GOT3 (cell line): ENCODE data around the gene GPX4.

ENCODE experiments used
- DNase-seq: peaks from one replicate; lab custom pipeline; 2025; ENCODE audit warnings: mixed read lengths; lab: John Stamatoyannopoulos, UW

GPX4 gene

GRCh38 chr19:1084024-1084868 lies 19.5 kb upstream of the GPX4 start:
- DNase-seq: no peak

GRCh38 chr19:1085053-1085658 lies 18.6 kb upstream of the GPX4 start:
- DNase-seq: no peak

GRCh38 chr19:1085676-1086442 lies 17.9 kb upstream of the GPX4 start:
- DNase-seq: no peak

- no peak for DNase-seq
Observed at GRCh38 chr19:1086613-1087012, 17.2 kb upstream of the GPX4 start.

GRCh38 chr19:1087813-1088415 lies 15.9 kb upstream of the GPX4 start:
- no peak for DNase-seq

GRCh38 chr19:1088416-1089010 lies 15.3 kb upstream of the GPX4 start:
- no peak for DNase-seq

GRCh38 chr19:1089126-1089771 lies 14.5 kb upstream of the GPX4 start:
- DNase-seq: no peak

GRCh38 chr19:1089891-1090290 lies 13.9 kb upstream of the GPX4 start:
- no peak for DNase-seq

GRCh38 chr19:1090731-1091543 lies 12.9 kb upstream of the GPX4 start:
- no peak for DNase-seq

- DNase-seq: no peak
Observed at GRCh38 chr19:1091544-1092175, 12.1 kb upstream of the GPX4 start.

- DNase-seq: no peak
Observed at GRCh38 chr19:1093330-1093729, 10.5 kb upstream of the GPX4 start.

- no peak for DNase-seq
Observed at GRCh38 chr19:1093811-1094553, 9.8 kb upstream of the GPX4 start.

- DNase-seq: no peak
Observed at GRCh38 chr19:1094655-1094977, 9.2 kb upstream of the GPX4 start.

- peak; percentile 90 for DNase-seq
Observed at GRCh38 chr19:1094978-1095701, 8.7 kb upstream of the GPX4 start, which contains the start of gene POLR2E. Gene POLR2E (minus strand): TSS chr19:1095375. CDS start chr19:1095315, 60 bp downstream.

- DNase-seq: no peak
Observed at GRCh38 chr19:1097810-1098176, 6.0 kb upstream of the GPX4 start.

GRCh38 chr19:1098177-1099051 lies 5.4 kb upstream of the GPX4 start:
- DNase-seq: no peak

GRCh38 chr19:1101337-1101698 lies 2.5 kb upstream of the GPX4 start:
- no peak for DNase-seq
